Skeletal muscle satellite cell (primary cell): Measurements from ENCODE around the gene CD96.

Source experiments
- H3K27me3 ChIP-seq: 2 replicates; pipeline ENCODE4 v1.7.0; 2013; ENCODE audit warnings: low read length; ENCODE audit not compliant: control insufficient read depth, insufficient read depth
- H3K36me3 ChIP-seq: 2 replicates; pipeline ENCODE4 v1.7.0; 2013; ENCODE audit warnings: mild to moderate bottlenecking, control low read depth, low read length; ENCODE audit not compliant: insufficient read depth
- H3K4me1 ChIP-seq: 2 replicates; pipeline ENCODE4 v1.7.0; 2013; ENCODE audit warnings: low read length; ENCODE audit not compliant: control insufficient read depth, insufficient read depth
- H3K4me2 ChIP-seq: 2 replicates; pipeline ENCODE4 v1.7.0; 2013; ENCODE audit warnings: mild to moderate bottlenecking, low read length
- H3K4me3 ChIP-seq: 2 replicates; pipeline ENCODE4 v1.7.0; 2013; ENCODE audit warnings: low read length
- H3K9ac ChIP-seq: 2 replicates; pipeline ENCODE4 v1.7.0; 2013; ENCODE audit warnings: mild to moderate bottlenecking, low read depth, low read length, moderate library complexity
- H3K9me3 ChIP-seq: replicated peaks from 2 replicates; pipeline ENCODE4 v1.7.0; 2013; ENCODE audit warnings: mild to moderate bottlenecking, control low read depth, low read length

CD96 gene

GRCh38 chr3:111595232-111595631, 53.2 kb downstream of the CD96 start, which contains the start of gene ZBED2:
Gene ZBED2 (minus strand): TSS chr3:111595346. CDS start chr3:111594201, 1,145 bp downstream.
- Histone ChIP-seq H3K4me1 (peaks cover 71% of the 10 kb centered on the region), H3K4me2 (peak within 1 kb of the TSS; percentile 13), H3K27me3 (no peaks in the 10 kb centered on the region), H3K9me3 (no peaks in the 10 kb centered on the region), H3K9ac (no peak within 1 kb of the TSS), H3K4me3 (no peak within 1 kb of the TSS), H3K36me3 (no peaks in the 10 kb centered on the region)

- Histone ChIP-seq H3K9ac (no peak overlapping the region), H3K4me3 (no peak overlapping the region), H3K4me2 (no peak overlapping the region), H3K36me3 (no peaks in the 10 kb centered on the region), H3K9me3 (no peaks in the 10 kb centered on the region), H3K4me1 (peaks cover 67% of the 10 kb centered on the region), H3K27me3 (no peaks in the 10 kb centered on the region)
Observed at GRCh38 chr3:111596328-111596727, 54.3 kb downstream of the CD96 start.

GRCh38 chr3:111598139-111598538, 56.1 kb downstream of the CD96 start:
- H3K4me1 ChIP-seq, result peaks cover 49% of the 10 kb centered on the region
- peak overlapping the region; percentile 18 for H3K4me3 ChIP-seq
- no peaks in the 10 kb centered on the region for H3K9me3 ChIP-seq
- H3K9ac ChIP-seq, result no peak overlapping the region
- no peaks in the 10 kb centered on the region for H3K27me3 ChIP-seq
- H3K36me3 ChIP-seq, result no peaks in the 10 kb centered on the region
- H3K4me2 ChIP-seq, result peak overlapping the region; percentile 15

GRCh38 chr3:111598552-111598951, 56.6 kb downstream of the CD96 start:
- peak overlapping the region; percentile 15 for H3K4me2 ChIP-seq
- no peaks in the 10 kb centered on the region for H3K9me3 ChIP-seq
- H3K27me3 ChIP-seq, result no peaks in the 10 kb centered on the region
- H3K4me3 ChIP-seq, result no peak overlapping the region
- H3K36me3 ChIP-seq, result no peaks in the 10 kb centered on the region
- no peak overlapping the region for H3K9ac ChIP-seq
- peaks cover 45% of the 10 kb centered on the region for H3K4me1 ChIP-seq

- Histone ChIP-seq H3K4me1 (peaks cover 35% of the 10 kb centered on the region), H3K4me3 (no peak overlapping the region), H3K9ac (no peak overlapping the region), H3K4me2 (no peak overlapping the region), H3K36me3 (no peaks in the 10 kb centered on the region), H3K27me3 (no peaks in the 10 kb centered on the region), H3K9me3 (no peaks in the 10 kb centered on the region)
Observed at GRCh38 chr3:111601810-111602209, 59.8 kb downstream of the CD96 start.

GRCh38 chr3:111603679-111604078, 61.7 kb downstream of the CD96 start:
- Histone ChIP-seq H3K4me1 (peaks cover 18% of the 10 kb centered on the region), H3K9ac (no peak overlapping the region), H3K4me3 (no peak overlapping the region), H3K36me3 (no peaks in the 10 kb centered on the region), H3K9me3 (no peaks in the 10 kb centered on the region), H3K4me2 (no peak overlapping the region), H3K27me3 (no peaks in the 10 kb centered on the region)

- H3K4me1 ChIP-seq, result peaks cover 17% of the 10 kb centered on the region
- H3K9me3 ChIP-seq, result no peaks in the 10 kb centered on the region
- H3K4me3 ChIP-seq, result no peak overlapping the region
- no peaks in the 10 kb centered on the region for H3K27me3 ChIP-seq
- H3K36me3 ChIP-seq, result no peaks in the 10 kb centered on the region
- H3K9ac ChIP-seq, result no peak overlapping the region
- no peak overlapping the region for H3K4me2 ChIP-seq
Observed at GRCh38 chr3:111604119-111604518, 62.1 kb downstream of the CD96 start.

- H3K9me3 ChIP-seq, result no peaks in the 10 kb centered on the region
- no peak overlapping the region for H3K4me3 ChIP-seq
- H3K36me3 ChIP-seq, result no peaks in the 10 kb centered on the region
- no peak overlapping the region for H3K4me2 ChIP-seq
- H3K9ac ChIP-seq, result no peak overlapping the region
- peaks cover 17% of the 10 kb centered on the region for H3K4me1 ChIP-seq
- no peaks in the 10 kb centered on the region for H3K27me3 ChIP-seq
Observed at GRCh38 chr3:111605018-111605417, 63.0 kb downstream of the CD96 start.

GRCh38 chr3:111605493-111605892, 63.5 kb downstream of the CD96 start:
- Histone ChIP-seq H3K4me1 (peaks cover 17% of the 10 kb centered on the region), H3K4me2 (no peak overlapping the region), H3K9me3 (no peaks in the 10 kb centered on the region), H3K36me3 (no peaks in the 10 kb centered on the region), H3K4me3 (no peak overlapping the region), H3K9ac (no peak overlapping the region), H3K27me3 (no peaks in the 10 kb centered on the region)

GRCh38 chr3:111607240-111607920, 65.4 kb downstream of the CD96 start:
- no peak overlapping the region for H3K9ac ChIP-seq
- no peaks in the 10 kb centered on the region for H3K36me3 ChIP-seq
- H3K4me1 ChIP-seq, result peaks cover 17% of the 10 kb centered on the region
- H3K9me3 ChIP-seq, result no peaks in the 10 kb centered on the region
- H3K27me3 ChIP-seq, result no peaks in the 10 kb centered on the region
- H3K4me3 ChIP-seq, result no peak overlapping the region
- no peak overlapping the region for H3K4me2 ChIP-seq

GRCh38 chr3:111608383-111608782, 66.4 kb downstream of the CD96 start:
- Histone ChIP-seq H3K4me2 (no peak overlapping the region), H3K4me1 (peaks cover 17% of the 10 kb centered on the region), H3K4me3 (no peak overlapping the region), H3K9me3 (no peaks in the 10 kb centered on the region), H3K9ac (no peak overlapping the region), H3K36me3 (no peaks in the 10 kb centered on the region), H3K27me3 (no peaks in the 10 kb centered on the region)

- peaks cover 7% of the 10 kb centered on the region for H3K4me1 ChIP-seq
- H3K4me2 ChIP-seq, result no peak overlapping the region
- no peak overlapping the region for H3K4me3 ChIP-seq
- H3K36me3 ChIP-seq, result no peaks in the 10 kb centered on the region
- no peaks in the 10 kb centered on the region for H3K27me3 ChIP-seq
- H3K9ac ChIP-seq, result no peak overlapping the region
- no peaks in the 10 kb centered on the region for H3K9me3 ChIP-seq
Observed at GRCh38 chr3:111609700-111610099, 67.7 kb downstream of the CD96 start.
